HG03097 (cell line): Measurements from ENCODE around the gene TMCC2.

Experiments
- ATAC-seq: cut with Tn5 transposase; IDR thresholded peaks from one replicate; pipeline ENCODE4 v1.9.1; 2021; ENCODE audit not compliant: unreplicated experiment, low FRiP score

Gene TMCC2

DNA sequence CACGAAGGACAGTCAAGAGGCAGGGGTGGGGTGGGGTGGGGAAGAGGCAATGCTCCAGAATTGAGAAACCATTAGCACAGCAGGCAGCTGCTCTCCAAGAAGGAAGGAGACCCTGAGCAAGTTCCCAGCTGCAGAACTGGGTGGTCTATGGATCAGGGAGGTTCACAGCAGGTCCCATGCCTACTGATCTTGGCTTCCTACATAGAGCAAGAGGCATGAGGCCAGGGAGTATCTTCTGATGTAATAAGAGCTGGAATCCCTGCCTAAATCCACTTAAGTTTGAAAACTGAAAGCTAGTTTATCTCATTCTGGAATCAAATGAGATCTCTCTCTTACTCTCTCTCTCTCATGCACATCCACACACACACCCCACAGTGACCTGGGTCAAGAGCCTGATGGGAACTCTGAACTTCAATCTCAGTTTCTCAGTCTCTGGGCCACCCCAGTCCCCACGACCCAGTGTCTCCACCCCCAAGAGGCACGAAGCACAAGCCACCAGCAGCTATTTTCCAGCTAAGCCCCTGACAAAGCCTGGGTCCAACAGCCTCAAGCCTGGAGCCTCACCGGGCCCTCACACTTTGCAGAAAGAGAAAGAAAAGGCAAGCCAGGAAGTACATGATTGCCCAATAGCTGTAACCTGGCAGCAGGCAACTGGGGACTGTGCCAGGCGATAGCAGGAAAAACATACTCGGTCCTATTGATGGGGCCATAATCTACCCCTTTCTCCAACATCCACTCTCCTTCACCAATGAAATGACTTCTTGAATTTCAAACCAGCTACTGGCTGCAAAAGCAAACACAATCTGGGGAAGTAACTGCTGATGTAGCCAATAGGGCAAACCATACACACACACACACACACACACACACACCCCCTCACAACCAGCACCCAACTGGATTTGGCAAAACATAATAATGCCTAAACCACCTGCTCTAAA lies 91.6 kb downstream of the TMCC2 start:
- ATAC-seq: no peak

DNA sequence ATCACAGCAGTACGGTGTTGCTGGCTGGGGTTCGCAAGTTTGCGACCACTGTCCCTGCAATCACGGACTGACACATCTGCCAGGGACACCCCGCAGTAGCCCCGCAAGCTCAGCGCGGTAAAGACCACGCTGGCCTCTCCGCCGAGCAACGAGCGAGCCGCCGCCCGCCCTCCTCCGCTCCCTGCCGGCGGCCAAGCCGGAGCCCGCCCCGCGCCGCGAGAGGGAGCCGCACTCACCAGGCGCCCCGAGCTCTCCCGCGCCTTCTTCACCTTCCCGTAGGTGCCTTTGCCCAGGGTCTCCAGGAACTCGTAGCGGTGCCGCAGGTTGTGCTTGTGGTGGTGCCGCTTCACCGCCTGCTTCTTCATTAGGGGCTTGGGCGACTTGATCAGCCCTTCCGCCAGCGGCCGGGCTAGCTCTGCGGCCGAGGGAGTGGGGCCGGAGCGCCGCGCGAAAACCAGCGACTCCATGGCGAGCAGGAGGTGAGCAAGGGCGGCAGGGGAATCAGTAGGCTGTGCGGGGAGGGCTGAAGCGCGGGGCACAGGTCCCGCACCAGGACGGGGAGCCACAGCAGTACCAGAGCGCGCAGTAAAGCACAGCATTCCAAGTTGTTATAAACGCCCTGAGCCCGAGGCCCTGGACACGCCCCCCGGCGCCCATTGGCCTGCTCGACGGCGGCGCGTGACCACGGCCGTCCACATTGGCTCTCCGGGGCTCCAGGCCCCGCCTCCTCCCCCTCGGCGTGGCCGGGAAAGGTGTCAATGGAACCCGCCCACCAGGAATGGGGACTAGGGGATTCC lies 93.6 kb downstream of the TMCC2 start, which contains the start of gene NUAK2:
NUAK2 (minus strand) TSS at position 584 of the 797 bp plus-strand sequence; CDS start at position 467, 117 bp downstream.
- ATAC-seq: no peak

DNA sequence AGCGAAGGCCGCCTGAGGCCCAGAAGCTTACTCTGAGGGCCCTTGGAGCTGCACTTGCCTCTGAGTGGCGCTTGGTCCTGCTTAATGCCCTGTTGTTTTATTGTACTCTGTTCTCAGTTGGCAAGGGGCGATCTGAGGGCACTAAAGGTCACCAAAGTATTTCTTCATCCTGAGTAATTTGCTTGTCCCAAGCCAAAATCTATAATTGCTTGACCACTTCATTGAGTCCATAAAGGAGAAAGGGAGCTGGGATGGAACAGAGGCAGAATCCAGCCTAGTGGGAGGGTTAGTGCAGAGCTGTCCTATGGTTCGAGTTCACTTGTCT lies 94.2 kb downstream of the TMCC2 start:
- no peak for ATAC-seq
